GM19328 (cell line): ENCODE measurements around the gene TMEM129.
A peak's percentile ranks its signal among the peaks of the same experiment; 100 is the strongest.
"Not testable (repeated sequence)": the region's sequence is repeated elsewhere in the genome, so short reads cannot be mapped to it uniquely, and the experiment has no call there.

ENCODE experiments used
- ATAC-seq: cut with Tn5 transposase; IDR thresholded peaks from one replicate; pipeline ENCODE4 v1.9.1; 2021; ENCODE audit warnings: mild to moderate bottlenecking, moderate library complexity; ENCODE audit not compliant: unreplicated experiment

The TMEM129 gene

DNA sequence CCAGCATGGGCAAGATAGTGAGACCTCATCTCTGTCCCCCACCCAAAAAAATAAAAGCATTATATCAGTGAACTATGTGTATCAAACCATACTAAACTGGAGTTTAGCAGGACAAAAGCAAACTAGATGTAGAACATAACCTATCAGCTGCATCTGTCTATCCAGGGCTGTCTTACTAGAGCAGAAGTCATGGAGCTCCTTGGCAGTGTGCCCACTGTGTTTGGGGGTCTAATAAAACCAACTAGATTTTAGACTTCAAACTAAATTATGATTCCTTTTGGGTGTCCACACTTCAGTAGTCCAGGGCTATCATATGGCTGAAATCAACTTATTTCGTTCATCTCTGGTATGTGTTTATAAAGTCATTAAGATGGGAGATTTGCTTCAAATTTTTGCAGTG, 17.3 kb downstream of the TMEM129 start:
- no peak for ATAC-seq

DNA sequence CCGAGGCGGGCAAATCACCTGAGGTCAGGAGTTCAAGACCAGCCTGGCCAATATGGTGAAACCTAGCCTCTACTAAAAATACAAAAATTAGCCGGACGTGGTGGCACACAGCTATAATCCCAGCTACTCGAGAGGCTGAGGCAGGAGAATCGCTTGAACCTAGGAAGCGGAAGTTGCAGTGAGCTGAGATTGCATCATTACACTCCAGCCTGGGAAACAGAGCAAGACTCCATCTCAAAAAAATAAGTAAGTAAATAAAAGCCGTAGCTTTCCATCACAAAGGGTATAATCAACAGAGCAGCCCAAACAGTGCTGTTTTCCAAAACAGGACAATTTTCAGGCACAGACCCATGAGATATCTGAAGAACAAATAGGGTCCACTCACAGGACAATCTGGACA, 19.5 kb downstream of the TMEM129 start:
- ATAC-seq = not testable (repeated sequence)

- no peak for ATAC-seq
These were observed 25.2 kb downstream of the TMEM129 start for GRCh38 chr4:1695913-1696312.

GRCh38 chr4:1693131-1693896, 27.8 kb downstream of the TMEM129 start:
- no peak for ATAC-seq

GRCh38 chr4:1691737-1692373, 29.3 kb downstream of the TMEM129 start:
- ATAC-seq = no peak

GRCh38 chr4:1690698-1691097, 30.4 kb downstream of the TMEM129 start:
- no peak for ATAC-seq

DNA sequence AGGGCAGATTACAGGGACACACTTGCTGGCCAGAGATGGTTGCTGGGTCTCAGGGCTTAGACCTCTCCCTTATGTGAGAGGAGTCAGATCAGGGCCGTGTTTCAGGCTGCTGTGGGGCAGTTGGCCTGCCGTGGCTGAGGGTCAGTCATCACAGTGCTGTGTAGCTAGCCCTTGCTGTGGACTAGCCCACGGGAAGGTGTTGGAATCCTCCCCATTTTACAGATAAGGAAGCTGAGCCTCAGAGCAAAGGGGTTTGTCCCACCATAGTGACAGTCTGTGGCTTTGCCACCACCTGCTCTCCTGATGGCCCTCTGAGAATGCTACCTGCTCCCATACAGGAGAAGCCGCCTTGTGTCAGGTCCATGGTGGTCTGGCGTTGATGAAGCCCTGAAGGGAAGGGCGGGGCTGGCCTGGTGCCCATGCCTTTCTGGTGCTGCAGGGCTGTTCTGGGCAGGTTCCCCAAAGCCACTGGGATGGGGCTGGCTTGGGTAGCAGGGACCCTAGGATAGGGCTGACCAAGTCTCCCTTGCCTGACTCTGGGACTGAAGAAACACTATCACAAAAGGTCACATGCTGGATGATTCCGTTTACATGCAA, 34.6 kb downstream of the TMEM129 start:
- ATAC-seq = no peak

- ATAC-seq = no peak
These were observed 35.6 kb downstream of the TMEM129 start for GRCh38 chr4:1685235-1686150.

DNA sequence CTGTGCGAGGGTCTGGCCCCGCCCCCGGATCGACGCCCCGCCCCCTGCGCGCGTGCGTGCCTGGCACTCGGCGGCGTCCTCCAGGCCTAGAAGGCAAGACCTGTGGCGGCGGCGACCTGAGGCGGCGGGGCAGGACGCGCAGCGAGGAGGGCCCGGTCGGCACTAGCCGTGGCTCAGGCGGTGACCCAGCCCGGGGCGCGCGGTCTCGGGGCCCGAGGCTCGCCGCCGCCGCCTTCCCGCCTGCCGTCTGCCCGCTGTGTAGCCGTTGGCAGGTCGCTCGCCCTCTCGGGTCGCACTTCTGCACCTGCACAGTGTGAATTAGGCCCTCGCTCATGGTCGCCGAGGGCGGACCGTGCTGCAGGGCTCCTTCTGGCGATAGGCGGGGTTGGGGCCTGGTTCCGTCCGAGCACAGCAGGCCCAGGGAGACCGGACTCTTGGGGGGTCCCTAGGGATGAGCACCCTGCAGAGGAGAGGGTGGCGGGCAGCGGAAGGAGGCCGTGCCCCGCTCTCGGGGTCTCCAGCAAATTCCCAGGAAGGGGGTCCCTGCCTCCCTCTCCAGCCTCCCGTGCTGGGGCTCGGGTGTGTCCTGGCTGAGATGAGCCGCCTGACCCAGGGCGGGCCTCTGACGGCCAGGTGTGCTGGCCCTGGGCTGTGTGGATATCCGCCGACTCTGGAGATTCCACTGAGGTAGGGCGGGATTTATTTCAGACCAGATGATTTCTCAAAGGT, 36.5 kb downstream of the TMEM129 start:
- ATAC-seq = no peak

GRCh38 chr4:1683736-1684505, 37.2 kb downstream of the TMEM129 start, which contains the start of gene FAM53A:
Gene FAM53A (minus strand): TSS chr4:1684313. CDS start chr4:1668741, 15,572 bp downstream.
- ATAC-seq = peak; percentile 87

GRCh38 chr4:1683261-1683735, 37.8 kb downstream of the TMEM129 start:
- no peak for ATAC-seq

DNA sequence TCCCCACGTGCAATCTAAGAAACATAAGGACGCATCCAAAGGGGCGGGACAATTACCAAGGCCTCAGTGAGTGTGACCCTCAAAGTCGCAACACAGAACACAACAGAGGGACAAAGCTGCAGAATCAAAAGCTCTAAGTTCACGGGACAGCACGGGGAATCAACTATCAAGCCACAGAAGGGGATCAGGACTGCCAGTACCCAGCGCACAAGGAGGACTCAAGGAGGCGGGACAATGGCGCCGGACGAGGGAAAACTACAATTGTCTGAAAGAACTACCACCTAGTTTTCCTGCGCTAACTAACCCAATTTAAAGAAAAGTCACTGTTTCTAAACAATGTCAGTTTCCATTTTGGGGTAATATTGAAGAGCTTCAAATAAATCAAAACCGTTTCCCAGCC, 38.3 kb downstream of the TMEM129 start:
- no peak for ATAC-seq

DNA sequence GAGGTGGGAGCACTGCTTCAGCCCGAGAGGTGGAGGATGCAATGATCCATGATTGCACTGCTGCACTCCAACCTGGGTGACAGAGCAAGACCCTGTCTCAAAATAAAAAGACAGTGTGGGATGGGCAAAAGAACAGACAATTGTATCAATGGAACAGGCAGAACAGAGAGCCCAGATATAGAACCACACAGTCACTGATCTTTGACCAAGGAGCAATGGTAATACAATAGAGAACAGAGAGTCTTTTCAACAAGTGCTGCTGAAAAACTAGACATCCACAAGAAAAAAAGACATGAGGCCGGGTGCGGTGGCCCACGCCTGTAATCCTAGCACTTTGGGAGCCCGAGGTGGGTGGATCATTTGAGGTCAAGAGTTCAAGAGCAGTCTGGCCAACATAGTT, 42.9 kb downstream of the TMEM129 start:
- ATAC-seq = no peak

DNA sequence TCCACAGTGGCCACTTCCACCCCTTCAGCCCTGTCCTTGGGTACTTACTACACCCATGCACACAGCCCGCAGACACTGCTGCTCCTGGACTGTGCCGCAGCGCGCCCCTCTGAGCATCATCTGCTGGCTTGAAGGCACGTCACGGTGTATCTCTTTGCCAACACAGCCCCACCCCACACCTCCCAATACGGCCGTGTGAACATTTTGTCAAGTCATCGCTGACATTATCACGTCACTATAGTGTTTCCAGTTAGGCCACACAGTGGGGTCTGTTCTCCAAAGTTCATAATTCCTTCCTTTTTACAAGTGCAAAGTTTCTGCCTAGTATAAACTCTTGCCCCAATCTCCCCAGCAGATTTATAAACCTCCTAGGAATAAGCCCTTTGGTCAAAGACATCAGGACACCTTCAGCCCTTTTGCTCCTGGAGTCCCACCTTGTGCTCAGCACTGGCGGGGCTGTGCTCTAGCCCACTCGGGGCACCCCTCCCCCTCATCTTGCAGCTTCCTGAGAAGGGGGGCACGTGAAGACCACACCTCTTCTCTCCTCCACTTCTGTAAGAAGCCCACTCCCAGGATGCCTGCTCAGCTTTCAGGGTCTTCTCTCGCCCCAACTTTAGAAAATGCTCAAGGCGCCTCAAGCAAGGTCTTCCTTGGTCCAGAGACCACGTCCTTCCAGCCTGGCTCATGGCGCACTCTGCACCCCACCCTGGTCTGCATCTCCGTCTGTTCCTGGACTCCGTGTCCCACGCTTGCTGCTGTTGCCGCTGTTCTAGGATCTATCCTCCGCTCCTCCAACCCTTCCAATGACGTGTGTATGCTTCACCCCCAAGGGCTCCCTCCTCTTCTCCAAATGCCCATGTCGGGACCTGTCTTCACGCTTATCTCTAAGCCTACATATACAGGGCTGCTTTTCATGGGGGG, 44.3 kb downstream of the TMEM129 start:
- ATAC-seq = no peak

DNA sequence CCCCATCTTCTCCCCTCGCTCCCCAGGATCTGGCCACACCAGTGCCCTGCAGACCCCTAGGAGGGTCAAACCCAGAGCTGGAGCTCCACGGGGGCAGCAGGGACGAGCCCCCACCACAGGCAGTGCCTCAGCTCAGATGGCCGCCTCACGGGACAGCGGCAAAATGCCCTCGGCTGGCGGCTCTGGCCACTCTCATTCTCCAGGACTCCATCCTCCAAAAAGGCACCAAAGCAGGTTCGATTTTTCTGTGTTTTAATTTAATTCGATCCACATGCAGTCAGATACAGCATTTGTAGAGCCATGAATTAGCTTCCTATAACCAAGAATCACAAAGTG, 45.4 kb downstream of the TMEM129 start:
- no peak for ATAC-seq

DNA sequence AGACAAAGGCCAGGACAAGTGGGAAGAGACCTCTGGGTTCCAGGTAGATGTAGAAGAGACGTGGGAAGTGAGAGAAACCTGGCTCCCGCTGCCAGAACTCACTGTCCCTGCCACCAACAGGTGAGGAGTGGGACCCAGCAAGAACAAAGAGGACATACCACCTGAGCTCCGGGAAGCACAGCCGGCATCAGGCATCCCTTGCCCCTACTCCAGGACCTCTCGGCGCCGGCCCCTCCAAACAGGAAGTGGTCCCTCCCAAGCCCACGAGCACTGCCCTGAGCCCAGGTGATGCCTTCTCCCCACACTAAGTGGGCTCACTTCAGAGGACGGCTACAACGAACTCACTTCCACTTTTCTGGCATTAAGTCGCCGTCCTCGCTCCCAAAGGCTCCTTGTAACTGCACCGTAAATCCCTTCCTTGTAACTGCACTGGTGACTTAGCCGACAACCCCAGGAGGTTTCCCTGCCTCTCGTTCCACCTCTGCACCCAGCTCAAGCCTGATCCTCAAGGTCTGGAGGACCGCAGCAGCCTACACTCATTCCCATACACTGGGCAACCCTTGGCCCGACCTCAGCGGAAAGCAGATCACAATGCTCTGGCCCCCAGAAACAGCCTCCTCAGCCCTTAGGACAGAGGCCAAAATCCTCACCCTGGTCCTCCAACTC, 45.9 kb downstream of the TMEM129 start:
- ATAC-seq = no peak

GRCh38 chr4:1674682-1675081, 46.4 kb downstream of the TMEM129 start:
- no peak for ATAC-seq

GRCh38 chr4:1673671-1674070, 47.5 kb downstream of the TMEM129 start:
- ATAC-seq = no peak
